Hematopoietic multipotent progenitor cell treated with erythropoietin and hydrocortisone succinate and interleukin-3 and kit ligand, for 6 days (in vitro differentiated cells): ENCODE data around the gene IFFO2.
A peak's percentile ranks its signal among the peaks of the same experiment; 100 is the strongest.

Source experiments
- DNase-seq: peaks from one replicate; pipeline ENCODE4 v3.0.0-alpha.2; 2015

Gene IFFO2

GRCh38 chr1:18956193-18957135, at the start of gene IFFO2:
Gene IFFO2, minus strand, starts transcription at chr1:18956676. Its CDS starts 344 bp downstream, at chr1:18956332.
- DNase-seq, result peak; percentile 95

DNA sequence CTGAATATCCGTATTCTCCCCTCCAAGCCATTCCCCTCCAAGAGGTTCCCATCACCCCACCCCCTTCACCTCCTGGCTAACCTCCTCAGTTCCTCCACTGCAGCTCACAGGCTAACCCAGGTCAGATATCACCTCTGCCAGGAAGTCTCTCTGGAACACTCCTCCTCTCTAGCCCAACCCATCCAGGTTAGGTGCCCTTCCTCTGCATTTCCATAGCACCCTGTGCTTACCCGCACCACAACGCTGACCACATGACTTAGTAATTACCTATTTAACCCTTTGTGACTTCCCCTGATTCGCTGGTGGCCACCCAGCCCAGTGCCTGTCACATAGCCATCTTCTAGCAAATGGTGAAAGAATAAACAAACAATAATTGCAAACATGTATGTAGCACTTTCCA, 49.5 kb upstream of the IFFO2 start:
- DNase-seq, result no peak

GRCh38 chr1:19003371-19004290, 47.2 kb upstream of the IFFO2 start:
- peak; percentile 37 for DNase-seq

DNA sequence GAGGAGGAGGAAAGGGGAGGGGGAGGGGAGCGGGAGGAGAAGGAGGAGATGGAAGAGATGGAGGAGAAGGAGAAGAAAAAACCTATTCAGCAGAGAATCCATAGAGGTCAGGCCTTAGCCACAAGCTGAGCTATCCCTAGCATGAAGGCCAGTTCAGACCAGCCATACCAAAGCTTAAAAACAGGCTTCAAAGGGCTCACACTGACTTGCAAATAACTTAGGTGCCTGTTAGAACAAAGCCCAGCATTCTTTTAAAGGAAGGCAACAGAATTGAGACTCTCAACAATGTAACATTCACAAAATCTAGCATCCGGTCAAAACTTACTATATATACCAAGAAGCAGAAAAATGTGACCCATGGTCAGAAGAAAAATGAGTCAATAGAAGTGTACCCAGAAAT, 43.6 kb upstream of the IFFO2 start:
- DNase-seq, result no peak

DNA sequence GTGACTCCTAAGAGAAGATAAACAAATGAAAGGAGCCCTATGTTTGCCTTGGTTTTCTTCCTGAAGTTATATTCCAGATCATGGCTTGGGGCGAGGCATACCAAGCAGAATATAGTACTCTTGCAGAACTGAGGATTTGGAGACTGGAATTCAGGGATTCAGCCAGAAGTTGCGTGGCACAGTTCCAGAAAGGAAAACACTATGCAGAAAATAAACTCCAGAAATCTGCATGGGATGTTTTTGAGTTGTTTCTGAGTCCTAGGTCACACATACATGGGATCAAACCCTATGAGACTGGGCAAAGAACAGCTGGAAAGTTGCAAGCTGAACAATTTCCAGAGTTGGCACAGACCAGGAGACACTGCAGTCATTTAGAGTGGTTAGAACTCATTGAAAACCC, 42.9 kb upstream of the IFFO2 start:
- DNase-seq, result no peak

DNA sequence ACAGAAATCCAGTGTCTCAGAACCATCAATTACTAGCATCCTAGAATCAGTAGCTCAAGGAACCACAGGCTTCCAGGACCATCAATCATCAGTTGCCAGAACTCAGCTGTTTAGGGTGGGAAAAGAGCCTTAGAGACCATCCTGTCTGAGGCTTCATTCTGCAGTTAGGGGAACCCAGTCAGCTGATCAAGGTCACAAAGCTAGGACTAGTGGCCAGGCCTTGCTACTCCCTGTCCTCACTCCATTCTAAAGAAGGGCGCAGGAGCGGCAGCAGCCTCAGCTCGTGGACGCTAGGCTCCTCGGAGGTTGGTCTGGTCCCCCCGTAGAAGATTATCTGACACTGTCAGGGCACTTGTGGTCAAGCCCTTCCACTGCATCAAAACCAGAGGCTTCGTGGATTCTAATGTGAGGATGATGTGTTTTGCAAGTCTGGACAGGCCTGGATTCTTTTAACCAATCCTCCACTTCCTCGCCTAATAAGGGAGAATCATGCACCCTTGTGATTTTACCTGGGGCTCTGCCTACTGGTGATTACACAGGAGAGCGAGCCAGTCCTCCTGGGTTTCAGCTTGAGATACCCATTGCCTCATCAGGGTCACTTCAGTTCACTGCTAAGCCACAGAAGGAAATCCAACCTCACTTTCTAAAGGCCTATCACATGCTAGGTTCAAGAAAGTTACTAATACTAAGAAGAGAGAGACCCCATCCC, 41.7 kb upstream of the IFFO2 start:
- DNase-seq, result no peak

DNA sequence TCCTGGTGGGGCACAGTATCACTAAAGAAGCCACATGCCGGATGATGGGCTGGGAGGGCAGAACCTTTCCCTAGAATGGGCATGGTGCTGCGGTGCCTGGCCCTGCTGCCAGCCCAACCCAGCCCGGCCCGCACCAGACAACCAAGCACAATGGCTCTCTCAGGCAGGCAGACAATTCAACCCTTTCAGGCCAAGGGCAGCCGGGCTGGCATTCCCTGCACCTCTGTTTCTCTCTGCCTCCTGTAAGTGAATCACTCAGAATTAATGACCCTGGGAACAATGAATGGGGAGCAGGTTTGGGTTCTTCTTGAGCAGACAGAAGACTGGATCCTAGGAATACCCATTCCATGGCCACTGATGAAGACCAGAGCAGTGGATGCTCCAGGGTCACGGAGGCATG, 41.0 kb upstream of the IFFO2 start:
- no peak for DNase-seq

- DNase-seq, result no peak
These were observed 40.2 kb upstream of the IFFO2 start for GRCh38 chr1:18996548-18997177.

DNA sequence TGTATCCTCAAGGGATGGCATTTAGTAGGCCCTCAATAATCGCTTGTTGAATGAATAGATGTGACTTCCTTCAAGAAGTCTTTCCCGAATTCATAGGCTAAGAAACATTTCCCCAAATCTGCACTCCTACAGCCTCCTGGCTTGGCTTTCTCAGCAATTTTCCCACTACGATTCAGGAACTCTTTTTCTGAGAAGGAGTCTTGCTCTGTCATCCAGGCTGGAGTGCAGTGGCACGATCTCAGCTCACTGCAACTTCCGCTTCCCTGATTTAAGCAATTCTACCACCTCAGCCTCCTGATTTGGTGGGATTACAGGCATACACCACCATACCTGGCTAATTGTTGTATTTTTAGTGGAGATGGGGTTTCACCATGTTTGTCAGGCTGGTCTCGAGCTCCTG, 37.9 kb upstream of the IFFO2 start:
- DNase-seq, result no peak

- DNase-seq, result no peak
These were observed 36.2 kb upstream of the IFFO2 start for GRCh38 chr1:18992646-18993045.

GRCh38 chr1:18991585-18991984, 35.1 kb upstream of the IFFO2 start:
- DNase-seq, result no peak

DNA sequence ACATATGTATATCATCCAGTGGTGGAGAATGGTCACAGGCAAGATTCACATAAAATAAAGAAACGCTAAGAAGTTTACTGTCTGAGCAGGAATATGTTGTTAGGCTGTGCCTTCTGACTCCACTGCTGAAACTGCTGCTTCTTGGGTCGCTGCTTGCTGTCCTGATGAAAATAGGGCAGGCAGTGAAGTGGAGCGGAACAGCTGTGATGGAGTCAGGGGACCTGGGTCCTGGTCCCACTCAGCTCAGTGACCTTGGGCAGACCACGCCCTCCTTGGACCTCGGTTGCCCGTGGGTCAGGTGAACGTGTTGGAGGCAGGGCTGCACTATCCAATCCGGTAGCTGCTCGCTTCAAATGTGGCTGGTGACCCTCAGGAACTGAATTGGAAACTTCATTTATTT, 33.4 kb upstream of the IFFO2 start:
- DNase-seq, result no peak

DNA sequence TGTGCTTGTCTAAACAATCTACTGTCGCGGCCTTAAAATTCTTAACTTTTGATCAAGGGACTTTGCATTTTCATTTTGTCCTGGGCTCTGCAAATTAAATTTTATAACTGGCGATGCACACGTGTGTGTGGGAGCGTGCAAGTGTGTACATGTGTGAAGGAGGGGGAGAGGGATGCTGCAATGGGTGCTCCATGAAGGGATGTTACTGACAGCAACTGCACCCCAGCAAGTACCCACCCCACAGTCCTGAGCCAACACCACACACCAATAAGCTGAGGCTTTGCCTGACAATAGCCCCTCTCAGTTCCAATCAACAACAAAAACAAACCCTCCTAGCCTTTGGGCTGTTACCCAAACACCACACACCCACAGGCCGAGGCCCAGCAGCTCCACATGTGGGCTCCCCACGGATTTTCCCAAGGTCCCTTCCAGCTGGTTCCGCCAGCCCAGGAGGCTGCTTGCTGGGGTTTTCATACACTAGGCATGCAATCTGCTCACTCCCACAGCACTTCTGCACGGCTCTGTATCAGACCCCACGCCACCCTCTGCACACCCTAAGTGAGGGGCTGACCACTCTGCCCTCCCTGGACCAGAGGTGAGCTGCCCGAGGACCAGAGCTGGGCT, 32.8 kb upstream of the IFFO2 start:
- DNase-seq, result no peak

DNA sequence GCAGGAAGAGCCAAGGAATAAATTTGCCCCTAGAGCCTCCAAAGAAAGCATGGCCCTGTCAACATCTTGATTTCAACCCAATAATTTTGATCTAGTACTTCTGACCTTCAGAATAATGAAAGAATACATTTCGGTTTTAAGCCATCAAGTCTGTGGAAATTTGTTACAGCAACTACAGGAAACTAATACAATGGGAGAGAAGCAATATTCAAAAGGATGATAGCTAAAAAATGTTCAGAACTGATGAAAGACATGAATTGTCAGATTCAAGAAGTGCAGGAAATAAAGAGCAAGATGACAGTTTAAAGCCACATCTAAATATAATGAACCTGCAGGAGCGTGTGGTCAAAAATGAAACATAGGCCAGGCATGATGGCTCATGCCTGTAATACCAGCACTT, 24.8 kb upstream of the IFFO2 start:
- no peak for DNase-seq

- DNase-seq, result no peak
These were observed 22.2 kb upstream of the IFFO2 start for GRCh38 chr1:18978706-18979105.

DNA sequence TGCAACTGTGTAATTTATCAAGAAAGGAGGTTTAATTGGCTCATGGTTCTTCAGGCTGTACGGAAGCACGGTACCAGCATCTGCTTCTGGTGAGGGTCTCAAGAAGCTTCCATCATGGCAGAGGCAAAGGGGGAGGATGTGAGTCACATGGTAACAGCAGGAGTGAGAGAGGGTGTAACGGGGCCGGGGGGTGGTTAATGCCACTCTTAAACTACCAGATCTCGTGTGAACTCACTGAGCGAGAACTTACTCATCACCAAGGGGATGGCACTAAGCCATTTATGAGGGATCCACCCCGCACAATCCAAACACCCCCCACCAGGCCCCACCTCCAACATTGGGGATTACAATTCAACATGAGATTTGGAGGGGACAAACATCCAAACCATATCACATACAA, 21.0 kb upstream of the IFFO2 start:
- DNase-seq, result no peak

- no peak for DNase-seq
These were observed 19.6 kb upstream of the IFFO2 start for GRCh38 chr1:18976096-18976495.

GRCh38 chr1:18974606-18975005, 18.1 kb upstream of the IFFO2 start:
- DNase-seq, result no peak

- no peak for DNase-seq
These were observed 17.5 kb upstream of the IFFO2 start for GRCh38 chr1:18974005-18974404.

- DNase-seq, result no peak
These were observed 17.0 kb upstream of the IFFO2 start for GRCh38 chr1:18973446-18973955.

DNA sequence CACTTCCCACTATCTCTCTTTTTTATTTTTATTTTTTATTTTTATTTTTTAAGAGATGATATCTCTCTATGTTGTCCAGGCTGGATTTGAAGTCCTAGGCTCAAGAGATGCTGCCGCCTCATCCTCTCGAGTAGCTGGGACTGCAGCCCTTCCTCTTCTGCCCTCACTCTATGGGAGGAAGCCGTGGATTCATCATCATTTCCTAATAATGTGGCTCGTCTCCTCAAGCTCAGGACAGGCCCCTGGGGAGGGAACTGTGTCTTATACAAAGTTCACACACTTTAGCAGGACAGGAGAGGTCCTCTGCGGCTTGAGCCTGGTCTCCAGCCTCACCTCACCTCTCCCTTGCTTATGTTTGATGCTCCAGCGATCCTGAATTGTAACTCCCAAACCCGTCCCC, 16.5 kb upstream of the IFFO2 start:
- DNase-seq, result no peak

- DNase-seq, result peak; percentile 59
These were observed 16.1 kb upstream of the IFFO2 start for GRCh38 chr1:18972531-18972930.
